ENCODE data around the gene UIMC1.

UIMC1 gene

DNA sequence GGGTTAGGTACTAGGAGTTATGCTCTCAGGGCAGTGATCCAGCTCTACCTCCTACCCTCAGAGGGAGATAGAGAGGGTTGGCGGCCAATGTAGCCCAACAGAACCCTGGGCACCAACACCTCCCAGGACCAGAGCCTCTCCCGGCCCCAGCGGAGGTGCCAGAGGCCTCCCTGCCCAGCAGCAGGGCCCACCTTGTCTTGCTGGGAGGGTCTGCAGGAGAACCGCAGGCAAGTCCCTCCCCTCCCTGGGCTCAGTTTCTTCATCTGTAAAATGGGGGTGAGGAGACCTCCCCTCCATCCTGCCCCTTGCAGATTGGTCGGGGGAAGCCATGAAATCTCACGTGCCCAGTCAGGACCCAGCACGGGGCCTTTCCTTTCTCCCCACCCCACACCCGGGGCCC lies 141.8 kb downstream of the UIMC1 start:
- H2AFZ ChIP-seq (ENCODE audit: low read depth, low read length, severe bottlenecking), result no peak overlapping the region
- H3K9me3 ChIP-seq (ENCODE audit: insufficient read depth, low read length), result no peaks in the 10 kb centered on the region
- H3K36me3 ChIP-seq (ENCODE audit: low read length), result no peaks in the 10 kb centered on the region
- TF ChIP-seq, protein P1, sequence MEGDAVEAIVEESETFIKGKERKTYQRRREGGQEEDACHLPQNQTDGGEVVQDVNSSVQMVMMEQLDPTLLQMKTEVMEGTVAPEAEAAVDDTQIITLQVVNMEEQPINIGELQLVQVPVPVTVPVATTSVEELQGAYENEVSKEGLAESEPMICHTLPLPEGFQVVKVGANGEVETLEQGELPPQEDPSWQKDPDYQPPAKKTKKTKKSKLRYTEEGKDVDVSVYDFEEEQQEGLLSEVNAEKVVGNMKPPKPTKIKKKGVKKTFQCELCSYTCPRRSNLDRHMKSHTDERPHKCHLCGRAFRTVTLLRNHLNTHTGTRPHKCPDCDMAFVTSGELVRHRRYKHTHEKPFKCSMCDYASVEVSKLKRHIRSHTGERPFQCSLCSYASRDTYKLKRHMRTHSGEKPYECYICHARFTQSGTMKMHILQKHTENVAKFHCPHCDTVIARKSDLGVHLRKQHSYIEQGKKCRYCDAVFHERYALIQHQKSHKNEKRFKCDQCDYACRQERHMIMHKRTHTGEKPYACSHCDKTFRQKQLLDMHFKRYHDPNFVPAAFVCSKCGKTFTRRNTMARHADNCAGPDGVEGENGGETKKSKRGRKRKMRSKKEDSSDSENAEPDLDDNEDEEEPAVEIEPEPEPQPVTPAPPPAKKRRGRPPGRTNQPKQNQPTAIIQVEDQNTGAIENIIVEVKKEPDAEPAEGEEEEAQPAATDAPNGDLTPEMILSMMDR (IDR thresholded peaks at IDR 0.05; ENCODE audit: insufficient read depth, low read length, poor library complexity, severe bottlenecking), result no peak
- TF ChIP-seq EZH2phosphoT487 (conservative IDR thresholded peaks at IDR 0.05; ENCODE audit: low read length), result no peak
- H3K9ac ChIP-seq (ENCODE audit: low read length), result no peak overlapping the region
- no peaks in the 10 kb centered on the region for H3K79me2 ChIP-seq (ENCODE audit: insufficient read depth, low read length)
- H4K20me1 ChIP-seq (ENCODE audit: low read depth, low read length), result no peaks in the 10 kb centered on the region
- no peak overlapping the region for H3K4me3 ChIP-seq (ENCODE audit: insufficient read depth, low read length, poor library complexity, severe bottlenecking)
- no peak overlapping the region for H3K4me2 ChIP-seq (ENCODE audit: low read depth, low read length, poor library complexity, severe bottlenecking)
- no peaks in the 10 kb centered on the region for H3K27me3 ChIP-seq (ENCODE audit: low read length)
- no peaks in the 10 kb centered on the region for H3F3A ChIP-seq (ENCODE audit: insufficient read depth)
- H3K9me2 ChIP-seq (replicated peaks; ENCODE audit: insufficient read depth, low read length), result no peaks in the 10 kb centered on the region
- no peak overlapping the region for H3K27ac ChIP-seq (ENCODE audit: low read depth, low read length)

DNA sequence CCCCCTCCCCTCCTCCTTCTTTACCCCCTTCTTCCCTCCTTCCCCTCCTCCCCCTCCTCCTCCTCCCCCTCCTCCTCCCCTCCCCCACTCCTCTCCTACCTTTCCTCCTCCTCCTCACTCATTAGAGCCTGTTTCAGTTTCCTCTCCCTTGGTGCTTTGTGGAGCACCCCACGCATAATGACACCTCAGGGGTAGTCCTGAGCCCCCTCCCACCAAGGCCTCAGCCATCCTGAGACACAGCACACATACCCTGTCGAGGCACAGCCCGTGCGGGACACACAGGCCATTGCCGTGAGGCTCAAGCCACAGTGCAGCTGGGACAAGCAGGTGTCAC lies 142.8 kb downstream of the UIMC1 start:
- TF ChIP-seq EZH2phosphoT487 (conservative IDR thresholded peaks at IDR 0.05; ENCODE audit: low read length), result no peak
- TF ChIP-seq, protein P1 (IDR thresholded peaks at IDR 0.05; ENCODE audit: insufficient read depth, low read length, poor library complexity, severe bottlenecking), result no peak
- H3K9ac ChIP-seq (ENCODE audit: low read length), result no peak overlapping the region
- no peaks in the 10 kb centered on the region for H3K79me2 ChIP-seq (ENCODE audit: insufficient read depth, low read length)
- H3K36me3 ChIP-seq (ENCODE audit: low read length), result no peaks in the 10 kb centered on the region
- H3K4me3 ChIP-seq (ENCODE audit: insufficient read depth, low read length, poor library complexity, severe bottlenecking), result no peak overlapping the region
- no peaks in the 10 kb centered on the region for H3K27me3 ChIP-seq (ENCODE audit: low read length)
- H2AFZ ChIP-seq (ENCODE audit: low read depth, low read length, severe bottlenecking), result no peak overlapping the region
- H3K9me2 ChIP-seq (replicated peaks; ENCODE audit: insufficient read depth, low read length), result no peaks in the 10 kb centered on the region
- H3F3A ChIP-seq (ENCODE audit: insufficient read depth), result no peaks in the 10 kb centered on the region
- no peaks in the 10 kb centered on the region for H4K20me1 ChIP-seq (ENCODE audit: low read depth, low read length)
- H3K27ac ChIP-seq (ENCODE audit: low read depth, low read length), result no peak overlapping the region
- no peak overlapping the region for H3K4me2 ChIP-seq (ENCODE audit: low read depth, low read length, poor library complexity, severe bottlenecking)
- H3K9me3 ChIP-seq (ENCODE audit: insufficient read depth, low read length), result no peaks in the 10 kb centered on the region

DNA sequence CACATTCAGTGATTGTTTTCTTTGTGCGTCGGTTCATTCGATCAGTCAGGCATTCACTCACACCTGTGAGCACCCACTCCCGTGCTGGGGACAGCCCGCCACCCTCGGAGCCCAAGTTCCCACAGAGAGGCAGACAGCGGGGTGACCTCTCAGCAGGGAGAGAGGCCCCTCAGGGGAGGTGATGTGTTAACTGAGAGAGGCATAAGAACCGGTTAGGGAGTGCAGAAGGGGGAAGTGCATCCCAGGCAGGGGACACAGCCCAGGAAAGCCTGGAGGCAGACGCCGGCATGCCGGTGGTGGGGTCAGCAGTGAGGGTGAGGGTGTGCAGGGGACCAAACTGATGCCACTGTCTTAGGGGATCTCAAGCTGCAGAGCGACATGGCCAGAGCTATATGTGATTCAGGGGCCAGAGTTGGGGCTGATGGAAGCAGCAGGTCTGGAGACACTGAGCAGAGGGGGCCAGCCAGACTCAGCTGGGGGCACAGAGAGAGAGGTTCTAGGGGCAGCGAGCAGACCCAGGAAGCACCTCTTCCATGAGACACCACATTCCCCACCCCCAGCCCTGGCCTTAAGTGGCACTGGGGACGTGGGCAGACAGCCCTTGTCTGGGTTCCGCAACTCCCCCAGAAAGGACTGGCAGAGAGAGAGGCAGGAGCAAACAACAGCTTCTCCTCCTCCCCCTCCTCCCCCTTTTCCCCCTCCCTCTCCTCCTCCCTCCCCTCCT lies 143.4 kb downstream of the UIMC1 start:
- Histone ChIP-seq H3K4me3 (ENCODE audit: insufficient read depth, low read length, poor library complexity, severe bottlenecking) (no peak overlapping the region), H3K9me3 (ENCODE audit: insufficient read depth, low read length) (no peaks in the 10 kb centered on the region), H4K20me1 (ENCODE audit: low read depth, low read length) (no peaks in the 10 kb centered on the region), H3K9ac (ENCODE audit: low read length) (no peak overlapping the region), H2AFZ (ENCODE audit: low read depth, low read length, severe bottlenecking) (no peak overlapping the region), H3K79me2 (ENCODE audit: insufficient read depth, low read length) (no peaks in the 10 kb centered on the region), H3K9me2 (replicated peaks; ENCODE audit: insufficient read depth, low read length) (no peaks in the 10 kb centered on the region), H3F3A (ENCODE audit: insufficient read depth) (no peaks in the 10 kb centered on the region), H3K27ac (ENCODE audit: low read depth, low read length) (no peak overlapping the region), H3K4me2 (ENCODE audit: low read depth, low read length, poor library complexity, severe bottlenecking) (no peak overlapping the region), H3K27me3 (ENCODE audit: low read length) (no peaks in the 10 kb centered on the region), H3K36me3 (ENCODE audit: low read length) (no peaks in the 10 kb centered on the region)
- TF ChIP-seq EZH2phosphoT487 (conservative IDR thresholded peaks at IDR 0.05; ENCODE audit: low read length), result no peak
- TF ChIP-seq, protein P1 (IDR thresholded peaks at IDR 0.05; ENCODE audit: insufficient read depth, low read length, poor library complexity, severe bottlenecking), result no peak

Data from SU-DHL-6 (cell line).